T-helper 2 cell treated with Interferon-gamma antibody and Interleukin-4, amounts not matched to agents 100 ng/mL and 5 ng/mL, for 36 hours (primary cell): Measurements from ENCODE around the gene INPP4A. TPM values are rescaled to one million over a fixed set of nuclear protein-coding genes. Genes with fewer than 3 reads are reported as not detected.

Experiments used
- intact Hi-C: fragments of 100-400 bp; cut with micrococcal nuclease; formaldehyde crosslinking; loops from one replicate; pipeline ENCODE4 v1.15.1; 2023
- total RNA-seq: library from RNA; stranded (reverse); gene quantifications from 2 replicates; pipeline ENCODE4 v1.2.3, GENCODE V29; 2022

INPP4A gene
- total RNA-seq, 1 donor from 2014 or later: 112 TPM

- intact Hi-C loops: loop anchor here (10.0 kb wide), 1 partner anchor 160 kb away; the partner anchor contains the start of gene INPP4A
These were observed 160.4 kb downstream of the INPP4A start for GRCh38 chr2:98605076-98605475.

DNA sequence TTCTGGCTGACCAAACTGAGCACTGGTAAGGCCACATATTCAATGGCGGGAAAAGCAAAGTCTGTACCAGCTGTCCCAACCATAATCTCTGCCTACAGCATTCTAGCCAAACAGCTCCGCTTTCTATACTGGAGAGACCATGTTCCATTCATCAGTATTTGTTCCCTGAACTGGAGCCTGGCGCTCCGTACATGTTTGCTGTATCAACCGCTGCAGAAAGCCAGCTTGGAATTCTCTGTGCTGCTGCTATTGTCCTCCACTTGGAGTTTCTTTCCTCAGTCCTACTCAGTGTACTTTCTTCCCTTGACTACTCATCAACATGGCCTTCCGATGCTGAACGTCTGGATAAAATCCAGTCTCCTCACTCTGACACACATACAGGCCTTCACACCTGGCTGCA is 161.8 kb downstream of the INPP4A start:
- intact Hi-C loops: loop anchor here (10.0 kb wide), 1 partner anchor 162 kb away; the partner anchor contains the start of gene INPP4A

GRCh38 chr2:98607104-98607503 is 162.4 kb downstream of the INPP4A start:
- intact Hi-C loops: loop anchor here (10.0 kb wide), 1 partner anchor 162 kb away; the partner anchor contains the start of gene INPP4A

GRCh38 chr2:98607741-98608115 is 163.1 kb downstream of the INPP4A start:
- intact Hi-C loops: loop anchor here (2.0 to 10.0 kb wide), 2 partner anchors 163 to 229 kb away; partner anchors contain the start of gene INPP4A

- intact Hi-C loops: loop anchor here (2.0 to 10.0 kb wide), 2 partner anchors 164 to 228 kb away; partner anchors contain the start of gene INPP4A
These were observed 163.7 kb downstream of the INPP4A start, which contains the start of the genes COA5 and UNC50 for GRCh38 chr2:98608116-98608961. TSS of gene COA5 (minus strand) at chr2:98608512. CDS start at chr2:98608405, 107 bp downstream. TSS of gene UNC50 (plus strand) at chr2:98608589. CDS start at chr2:98609760, 1,171 bp downstream.

GRCh38 chr2:98608962-98609604 is 164.4 kb downstream of the INPP4A start:
- intact Hi-C loops: loop anchor here (2.0 to 10.0 kb wide), 2 partner anchors 164 to 228 kb away; partner anchors contain the start of gene INPP4A

DNA sequence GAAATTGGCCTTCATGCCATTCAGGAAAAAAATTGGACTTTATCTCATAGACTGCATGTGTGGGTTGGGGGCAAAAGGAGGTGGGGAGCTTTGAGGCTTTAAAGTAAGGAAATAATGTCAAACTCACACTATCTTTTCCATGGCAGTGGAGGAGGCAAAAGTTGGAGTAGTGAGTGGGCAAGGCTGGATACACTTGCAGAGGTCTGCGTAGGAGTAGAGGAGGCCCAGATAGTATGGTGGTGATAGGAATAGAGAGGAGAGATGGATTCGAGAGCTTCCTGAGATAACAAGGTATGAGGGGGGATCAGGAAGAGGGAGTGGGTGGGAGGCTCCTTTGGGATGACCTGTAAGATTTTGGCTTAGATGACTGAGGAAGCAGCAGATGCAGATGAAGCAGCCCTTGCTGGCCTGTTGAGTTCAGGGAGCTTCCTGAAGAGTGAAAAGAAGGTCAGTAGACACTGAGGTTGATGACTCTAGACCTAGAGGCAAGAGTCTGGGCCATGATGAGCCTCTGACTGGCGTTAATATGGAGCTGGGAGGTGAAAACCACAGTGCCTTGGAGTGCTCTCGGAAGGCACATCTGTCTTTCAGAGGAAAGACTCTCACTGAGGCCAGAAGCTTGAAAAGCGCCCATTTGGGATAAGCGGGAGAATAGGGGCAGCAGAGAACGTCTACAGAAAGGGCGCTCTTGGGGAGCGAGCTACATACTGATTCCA is 169.5 kb downstream of the INPP4A start:
- intact Hi-C loops: no loop called here

GRCh38 chr2:98615481-98615880 is 170.8 kb downstream of the INPP4A start:
- intact Hi-C loops: no loop called here

DNA sequence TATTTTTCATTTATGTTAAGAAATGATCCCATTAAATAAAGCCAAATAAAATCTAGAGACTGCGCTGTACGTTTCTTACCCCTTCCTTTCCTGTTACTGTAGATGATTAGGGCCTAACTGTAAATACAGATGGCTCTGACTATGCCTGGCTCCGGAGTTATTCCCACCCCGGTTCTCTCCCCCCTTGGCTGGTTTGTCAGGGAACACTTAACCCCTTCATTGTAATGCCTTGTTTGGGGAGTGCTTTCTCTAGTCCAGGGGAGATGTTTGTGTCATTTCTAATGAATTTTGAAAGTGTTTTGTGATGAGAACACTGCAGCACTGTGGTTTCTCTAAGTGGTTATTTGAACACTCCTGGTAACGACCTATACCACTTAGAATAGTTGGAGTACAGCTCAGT is 172.5 kb downstream of the INPP4A start:
- intact Hi-C loops: no loop called here

GRCh38 chr2:98623657-98624056 is 179.0 kb downstream of the INPP4A start:
- intact Hi-C loops: no loop called here

DNA sequence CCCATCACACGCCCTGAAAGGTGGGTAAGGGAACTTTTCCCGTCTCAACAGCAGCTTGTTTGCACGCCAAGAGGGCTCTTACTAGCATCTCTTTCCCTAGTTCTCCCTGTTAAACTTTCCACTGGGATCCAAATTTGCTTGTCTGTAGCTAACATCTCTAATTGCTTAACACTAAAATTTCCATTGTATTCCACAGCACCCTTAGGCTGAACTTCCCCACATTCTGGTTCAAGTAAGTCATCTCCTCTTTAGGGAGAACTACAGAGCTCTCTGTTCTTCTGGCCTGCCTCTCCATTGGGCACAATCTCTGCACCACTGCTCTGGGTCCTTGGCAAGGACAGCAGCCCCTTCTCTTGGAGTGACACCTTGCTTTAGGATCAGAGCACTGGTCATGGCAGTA is 187.7 kb downstream of the INPP4A start:
- intact Hi-C loops: loop anchor here (10.0 kb wide), 1 partner anchor 512 kb away; the partner anchor contains the start of gene C2orf15

DNA sequence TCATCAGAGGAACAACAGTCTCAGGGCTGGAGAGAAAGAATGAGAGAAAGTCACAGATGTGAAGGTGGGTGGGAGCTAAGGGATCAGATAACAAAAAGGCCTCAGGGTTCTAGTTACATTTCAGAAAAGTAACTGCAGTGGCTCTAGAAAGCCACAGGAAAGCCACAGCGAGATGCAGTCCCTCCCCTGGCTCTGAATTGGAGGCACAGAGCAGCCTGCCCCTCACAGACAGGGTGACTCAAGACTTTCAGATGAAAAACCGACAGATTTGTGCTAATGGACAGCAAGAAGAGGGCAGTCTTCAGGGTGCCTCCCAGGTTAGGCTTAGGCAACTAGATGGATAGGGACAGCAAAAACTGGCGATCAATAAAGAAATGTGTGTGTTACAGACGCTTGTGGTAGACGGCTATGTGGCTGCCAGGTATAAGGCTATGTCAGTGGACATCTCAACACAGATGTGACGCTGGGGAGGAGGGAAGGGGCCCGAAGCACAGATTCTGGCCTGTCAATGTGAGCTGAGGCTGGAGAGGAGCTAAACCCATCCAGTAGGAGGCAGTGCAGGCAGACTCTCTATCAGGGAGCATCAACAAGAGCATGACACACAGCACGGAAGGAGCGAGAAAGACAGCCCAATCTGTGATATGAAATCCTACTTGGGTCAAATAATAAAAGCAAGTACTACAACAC is 189.9 kb downstream of the INPP4A start:
- intact Hi-C loops: loop anchor here (10.0 kb wide), 1 partner anchor 510 kb away; the partner anchor contains the start of gene C2orf15

- intact Hi-C loops: loop anchor here (10.0 kb wide), 1 partner anchor 507 kb away; the partner anchor contains the start of gene C2orf15
These were observed 192.9 kb downstream of the INPP4A start for GRCh38 chr2:98637401-98638147.

- intact Hi-C loops: no loop called here
These were observed 198.9 kb downstream of the INPP4A start for GRCh38 chr2:98643496-98644100.

Other genes with a start within 250 kb of the INPP4A start
- not detected in 2 replicates for gene CNGA3, start 98.4 kb upstream of the INPP4A start, total RNA-seq
- 18.5 and 18.8 TPM in 2 replicates for gene COA5, start 163.7 kb downstream of the INPP4A start, total RNA-seq
- gene UNC50, start 163.7 kb downstream of the INPP4A start, total RNA-seq: 28.8 and 32.1 TPM in 2 replicates